ENCODE data around the gene ZBTB17.

DNA sequence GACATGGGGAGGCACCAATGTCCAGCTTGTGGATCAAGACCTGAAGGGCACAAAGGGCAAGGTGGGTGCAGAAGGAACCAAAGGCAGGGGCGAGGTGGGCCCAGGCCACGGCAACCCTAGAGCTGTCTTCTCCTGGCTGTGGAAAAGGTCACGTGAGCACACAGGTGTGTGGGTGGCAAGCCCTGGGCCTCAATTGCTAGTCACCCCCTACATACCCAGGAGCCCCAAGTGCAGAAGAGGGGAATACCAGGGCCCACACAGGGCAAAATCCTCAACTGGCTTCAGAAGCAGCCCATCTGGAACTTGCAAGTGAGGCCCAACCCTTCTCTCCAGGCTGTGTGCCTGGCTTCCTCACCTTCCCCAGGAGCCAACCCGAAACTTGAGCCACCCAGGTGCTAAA is 25.6 kb downstream of the ZBTB17 start:
- TF ChIP-seq CTCF (IDR thresholded peaks at IDR 0.05) (no peak), POLR2A (IDR thresholded peaks at IDR 0.05) (no peak)
